ENCODE results near the gene GRID2IP. TPM values are rescaled to one million over a fixed set of nuclear protein-coding genes. Genes with fewer than 3 reads are reported as not detected.

Gene GRID2IP
- total and polyA plus RNA-seq, 2 of the 8 experiments (the other 6 are each of a cell fraction or from before 2014, with no cell fraction given): 0.80 to 1.3 TPM

GRCh38 chr7:6589151-6589828 is 38.0 kb upstream of the GRID2IP start (continued):
- TF ChIP-seq SIN3A (conservative IDR thresholded peaks at IDR 0.05 in 1 of 2, IDR thresholded peaks at IDR 0.05 in 1 of 2; ENCODE audit: low read depth in 1 of 2, low read length in 2 of 2): no peak
- no peak for TF ChIP-seq MAFK (IDR thresholded peaks at IDR 0.05; ENCODE audit: low read depth, low read length)
- no peak for TF ChIP-seq SP2 (IDR thresholded peaks at IDR 0.05; ENCODE audit: low read length)
- no peak for TF ChIP-seq JUND (IDR thresholded peaks at IDR 0.05; ENCODE audit: low read length)
- TF ChIP-seq SP1 (IDR thresholded peaks at IDR 0.05; ENCODE audit: low read depth, low read length): no peak
- TF ChIP-seq BCL11A (IDR thresholded peaks at IDR 0.05; ENCODE audit: low read depth in 2 of 2, low read length in 2 of 2): no peak
- no peak for TF ChIP-seq RNF2 (IDR thresholded peaks at IDR 0.05; ENCODE audit: borderline replicate concordance, low read depth, low read length, missing control alignments, poor library complexity, severe bottlenecking)
- no peak for TF ChIP-seq TAF1 (IDR thresholded peaks at IDR 0.05; ENCODE audit: low read depth, low read length)
- no peak for TF ChIP-seq POLR2A (IDR thresholded peaks at IDR 0.05; ENCODE audit: control extremely low read depth in 1 of 2, low read depth in 2 of 2, low read length in 2 of 2)
- no peak for TF ChIP-seq CHD7 (IDR thresholded peaks at IDR 0.05; ENCODE audit: insufficient replicate concordance, low read length)
